ENCODE data around the gene GRM1. TPM values are rescaled to one million over a fixed set of nuclear protein-coding genes. Genes with fewer than 3 reads are reported as not detected.

Gene GRM1
- total RNA-seq: 10 to 100 TPM in 1 of 2 donors, 1 to 10 TPM in 1; 3.3 to 12.2 TPM
- 1 to 10 TPM; 6.7 to 8.6 TPM for polyA plus RNA-seq (ENCODE audit: insufficient read length in 2 of 2)
- long read RNA-seq, donor 1: 0 reads
- long read RNA-seq, donor 2: 0 reads
- long read RNA-seq, donor 3: 0 reads
- long read RNA-seq, donor 4: 0 reads

DNA sequence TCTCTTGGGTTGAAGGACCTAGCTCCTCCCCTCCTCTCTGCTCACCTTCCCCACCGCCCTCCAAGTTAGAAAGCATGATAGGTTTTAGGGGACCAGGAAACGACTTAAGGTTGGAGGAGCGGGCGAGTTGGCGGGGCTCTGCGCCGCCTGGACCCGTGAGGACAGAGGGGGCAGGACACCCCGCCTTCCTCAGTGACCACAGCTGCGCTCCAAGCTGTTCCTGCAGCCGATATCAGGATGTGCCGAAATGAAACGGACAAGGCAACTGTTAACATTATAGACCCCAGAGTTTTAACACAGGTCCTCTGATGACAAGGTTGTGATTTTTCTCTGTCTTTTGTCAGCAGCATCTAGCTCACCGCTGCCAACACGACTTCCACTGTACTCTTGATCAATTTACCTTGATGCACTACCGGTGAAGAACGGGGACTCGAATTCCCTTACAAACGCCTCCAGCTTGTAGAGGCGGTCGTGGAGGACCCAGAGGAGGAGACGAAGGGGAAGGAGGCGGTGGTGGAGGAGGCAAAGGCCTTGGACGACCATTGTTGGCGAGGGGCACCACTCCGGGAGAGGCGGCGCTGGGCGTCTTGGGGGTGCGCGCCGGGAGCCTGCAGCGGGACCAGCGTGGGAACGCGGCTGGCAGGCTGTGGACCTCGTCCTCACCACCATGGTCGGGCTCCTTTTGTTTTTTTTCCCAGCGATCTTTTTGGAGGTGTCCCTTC lies at the start of gene GRM1:
Gene GRM1, plus strand, starts transcription at position 212 of the 722 bp plus-strand sequence. Its CDS starts 456 bp downstream, at position 668.
- no peaks in the 10 kb centered on the region for H3K36me3 ChIP-seq (ENCODE audit: control insufficient read depth, insufficient read depth, low read length)
- WGBS (ENCODE audit: insufficient coverage): 1% methylated on average over 37 of the region's 39 CpGs
- H3K4me1 ChIP-seq (ENCODE audit: control insufficient read depth, insufficient read depth, low read length): peaks cover 23% of the 10 kb centered on the region
- no peaks in the 10 kb centered on the region for H3K9me3 ChIP-seq (ENCODE audit: control insufficient read depth, insufficient read depth, low read length)
- H3K27me3 ChIP-seq (ENCODE audit: control insufficient read depth, insufficient read depth, low read length): peaks cover 21% of the 10 kb centered on the region
- H3K4me3 ChIP-seq (ENCODE audit: low read depth, low read length): peak within 1 kb of the TSS; percentile 31
- DNase-seq (ENCODE audit: low read depth in 4 of 6, low spot score in 6 of 6): peak in 2 of 6 donors; percentile 31 to 65
- H3K27ac ChIP-seq (ENCODE audit: low read depth, low read length): no peak within 1 kb of the TSS

- H3K27me3 ChIP-seq (ENCODE audit: control insufficient read depth, insufficient read depth, low read length): no peaks in the 10 kb centered on the region
- H3K9me3 ChIP-seq (ENCODE audit: control insufficient read depth, insufficient read depth, low read length): peaks cover 9% of the 10 kb centered on the region
- no peaks in the 10 kb centered on the region for H3K4me1 ChIP-seq (ENCODE audit: control insufficient read depth, insufficient read depth, low read length)
- DNase-seq (ENCODE audit: low read depth in 4 of 6, low spot score in 6 of 6): no peak
- no peak overlapping the region for H3K4me3 ChIP-seq (ENCODE audit: low read depth, low read length)
- no CpG with 5 or more reads among the region's 1 CpG for WGBS (ENCODE audit: insufficient coverage)
- no peak overlapping the region for H3K27ac ChIP-seq (ENCODE audit: low read depth, low read length)
- H3K36me3 ChIP-seq (ENCODE audit: control insufficient read depth, insufficient read depth, low read length): no peaks in the 10 kb centered on the region
Measured at GRCh38 chr6:146009338-146009737, 19.5 kb upstream of the GRM1 start.

GRCh38 chr6:146014233-146014632 lies 14.6 kb upstream of the GRM1 start:
- DNase-seq (ENCODE audit: low read depth in 4 of 6, low spot score in 6 of 6): no peak
- Histone ChIP-seq H3K27ac (ENCODE audit: low read depth, low read length) (no peak overlapping the region), H3K4me3 (ENCODE audit: low read depth, low read length) (no peak overlapping the region), H3K27me3 (ENCODE audit: control insufficient read depth, insufficient read depth, low read length) (no peaks in the 10 kb centered on the region), H3K4me1 (ENCODE audit: control insufficient read depth, insufficient read depth, low read length) (no peaks in the 10 kb centered on the region), H3K9me3 (ENCODE audit: control insufficient read depth, insufficient read depth, low read length) (peaks cover 4% of the 10 kb centered on the region), H3K36me3 (ENCODE audit: control insufficient read depth, insufficient read depth, low read length) (no peaks in the 10 kb centered on the region)

- no peaks in the 10 kb centered on the region for H3K36me3 ChIP-seq (ENCODE audit: control insufficient read depth, insufficient read depth, low read length)
- H3K4me3 ChIP-seq (ENCODE audit: low read depth, low read length): no peak overlapping the region
- H3K27ac ChIP-seq (ENCODE audit: low read depth, low read length): no peak overlapping the region
- no peaks in the 10 kb centered on the region for H3K9me3 ChIP-seq (ENCODE audit: control insufficient read depth, insufficient read depth, low read length)
- no peaks in the 10 kb centered on the region for H3K4me1 ChIP-seq (ENCODE audit: control insufficient read depth, insufficient read depth, low read length)
- H3K27me3 ChIP-seq (ENCODE audit: control insufficient read depth, insufficient read depth, low read length): no peaks in the 10 kb centered on the region
- DNase-seq (ENCODE audit: low read depth in 4 of 6, low spot score in 6 of 6): no peak
Measured at GRCh38 chr6:146017672-146018071, 11.2 kb upstream of the GRM1 start.

DNA sequence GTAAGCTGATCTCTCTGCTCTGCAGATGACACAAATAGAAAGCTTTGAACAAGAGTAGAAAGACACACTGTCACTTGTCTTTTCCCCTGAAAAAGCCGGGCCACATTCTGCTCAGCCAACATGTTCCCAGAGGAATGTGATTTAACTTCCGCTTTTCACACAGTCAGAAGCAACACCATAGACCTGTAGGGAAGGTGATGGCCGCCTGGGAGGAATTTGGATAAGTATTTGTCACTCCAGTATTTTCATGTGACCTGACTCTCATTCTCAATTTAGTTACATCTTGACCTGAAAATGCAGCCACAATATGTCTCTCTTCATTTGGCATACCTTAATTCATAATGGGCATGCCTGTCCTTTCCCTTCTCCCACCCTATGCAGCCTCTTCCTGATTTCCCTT lies 2.0 kb upstream of the GRM1 start:
- Histone ChIP-seq H3K9me3 (ENCODE audit: control insufficient read depth, insufficient read depth, low read length) (no peaks in the 10 kb centered on the region), H3K4me1 (ENCODE audit: control insufficient read depth, insufficient read depth, low read length) (peaks cover 23% of the 10 kb centered on the region), H3K27ac (ENCODE audit: low read depth, low read length) (no peak overlapping the region), H3K4me3 (ENCODE audit: low read depth, low read length) (no peak overlapping the region), H3K27me3 (ENCODE audit: control insufficient read depth, insufficient read depth, low read length) (peaks cover 21% of the 10 kb centered on the region), H3K36me3 (ENCODE audit: control insufficient read depth, insufficient read depth, low read length) (no peaks in the 10 kb centered on the region)
- DNase-seq (ENCODE audit: low read depth in 4 of 6, low spot score in 6 of 6): no peak
- WGBS (ENCODE audit: insufficient coverage): no CpG with 5 or more reads among the region's 3 CpGs

DNA sequence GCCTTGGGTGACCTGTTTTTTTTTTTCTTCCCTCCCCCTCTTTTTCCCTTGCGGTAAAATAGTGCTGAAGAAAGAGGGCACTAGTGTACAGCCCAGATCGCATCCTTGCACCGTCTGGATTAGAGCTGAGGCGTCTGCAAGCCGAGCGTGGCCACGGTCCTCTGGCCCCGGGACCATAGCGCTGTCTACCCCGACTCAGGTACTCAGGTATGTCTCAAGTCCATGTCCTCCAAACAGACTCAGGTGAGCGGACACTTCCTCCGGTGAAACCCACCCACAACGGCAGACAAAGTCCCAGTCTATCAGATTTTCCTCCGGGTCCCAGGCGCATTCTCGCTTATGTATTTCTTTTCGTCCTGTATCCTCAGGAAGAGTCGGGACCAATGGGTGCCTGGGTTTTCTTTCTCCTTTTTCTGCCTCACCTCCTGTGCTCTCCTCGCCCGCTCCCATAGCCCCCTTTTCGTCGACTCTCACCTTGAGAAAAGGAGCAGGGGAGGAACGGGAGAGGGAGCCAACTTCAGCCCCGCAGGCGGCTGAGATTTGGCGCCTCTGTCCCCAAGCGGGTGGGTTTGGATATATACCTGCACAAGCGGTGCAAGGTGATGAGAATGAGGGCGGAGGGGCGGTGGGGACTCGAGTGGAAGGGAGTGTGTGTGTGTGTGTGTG lies 1.1 kb upstream of the GRM1 start:
- 1% methylated on average over 27 of the region's 31 CpGs for WGBS (ENCODE audit: insufficient coverage)
- DNase-seq (ENCODE audit: low read depth in 4 of 6, low spot score in 6 of 6): peak in 2 of 6 donors; percentile 81 to 89
- peaks cover 21% of the 10 kb centered on the region for H3K27me3 ChIP-seq (ENCODE audit: control insufficient read depth, insufficient read depth, low read length)
- peaks cover 23% of the 10 kb centered on the region for H3K4me1 ChIP-seq (ENCODE audit: control insufficient read depth, insufficient read depth, low read length)
- H3K27ac ChIP-seq (ENCODE audit: low read depth, low read length): no peak overlapping the region
- H3K9me3 ChIP-seq (ENCODE audit: control insufficient read depth, insufficient read depth, low read length): no peaks in the 10 kb centered on the region
- H3K36me3 ChIP-seq (ENCODE audit: control insufficient read depth, insufficient read depth, low read length): no peaks in the 10 kb centered on the region
- peak overlapping the region; percentile 31 for H3K4me3 ChIP-seq (ENCODE audit: low read depth, low read length)

- Histone ChIP-seq H3K9me3 (ENCODE audit: control insufficient read depth, insufficient read depth, low read length) (no peaks in the 10 kb centered on the region), H3K27me3 (ENCODE audit: control insufficient read depth, insufficient read depth, low read length) (peaks cover 21% of the 10 kb centered on the region), H3K4me1 (ENCODE audit: control insufficient read depth, insufficient read depth, low read length) (peaks cover 23% of the 10 kb centered on the region), H3K27ac (ENCODE audit: low read depth, low read length) (no peak overlapping the region), H3K4me3 (ENCODE audit: low read depth, low read length) (peak overlapping the region; percentile 31), H3K36me3 (ENCODE audit: control insufficient read depth, insufficient read depth, low read length) (no peaks in the 10 kb centered on the region)
- WGBS (ENCODE audit: insufficient coverage): under 1% methylated on average over 13 of the region's 19 CpGs
- peak in 4 of 6 donors; percentile 32 to 81 (median 62) for DNase-seq (ENCODE audit: low read depth in 4 of 6, low spot score in 6 of 6)
Measured at GRCh38 chr6:146028252-146028795, 538 bp upstream of the GRM1 start.

DNA sequence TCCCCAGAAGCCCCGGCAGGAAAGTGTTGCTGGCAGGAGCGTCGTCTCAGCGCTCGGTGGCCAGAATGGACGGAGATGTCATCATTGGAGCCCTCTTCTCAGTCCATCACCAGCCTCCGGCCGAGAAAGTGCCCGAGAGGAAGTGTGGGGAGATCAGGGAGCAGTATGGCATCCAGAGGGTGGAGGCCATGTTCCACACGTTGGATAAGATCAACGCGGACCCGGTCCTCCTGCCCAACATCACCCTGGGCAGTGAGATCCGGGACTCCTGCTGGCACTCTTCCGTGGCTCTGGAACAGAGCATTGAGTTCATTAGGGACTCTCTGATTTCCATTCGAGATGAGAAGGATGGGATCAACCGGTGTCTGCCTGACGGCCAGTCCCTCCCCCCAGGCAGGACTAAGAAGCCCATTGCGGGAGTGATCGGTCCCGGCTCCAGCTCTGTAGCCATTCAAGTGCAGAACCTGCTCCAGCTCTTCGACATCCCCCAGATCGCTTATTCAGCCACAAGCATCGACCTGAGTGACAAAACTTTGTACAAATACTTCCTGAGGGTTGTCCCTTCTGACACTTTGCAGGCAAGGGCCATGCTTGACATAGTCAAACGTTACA lies 817 bp downstream of the GRM1 start:
- no peak overlapping the region for H3K27ac ChIP-seq (ENCODE audit: low read depth, low read length)
- peaks cover 23% of the 10 kb centered on the region for H3K4me1 ChIP-seq (ENCODE audit: control insufficient read depth, insufficient read depth, low read length)
- H3K27me3 ChIP-seq (ENCODE audit: control insufficient read depth, insufficient read depth, low read length): peaks cover 21% of the 10 kb centered on the region
- peak overlapping the region; percentile 31 for H3K4me3 ChIP-seq (ENCODE audit: low read depth, low read length)
- H3K9me3 ChIP-seq (ENCODE audit: control insufficient read depth, insufficient read depth, low read length): no peaks in the 10 kb centered on the region
- DNase-seq (ENCODE audit: low read depth in 4 of 6, low spot score in 6 of 6): peak in 2 of 6 donors; percentile 8 to 20
- 16% methylated on average over 17 of the region's 25 CpGs for WGBS (ENCODE audit: insufficient coverage)
- H3K36me3 ChIP-seq (ENCODE audit: control insufficient read depth, insufficient read depth, low read length): no peaks in the 10 kb centered on the region

DNA sequence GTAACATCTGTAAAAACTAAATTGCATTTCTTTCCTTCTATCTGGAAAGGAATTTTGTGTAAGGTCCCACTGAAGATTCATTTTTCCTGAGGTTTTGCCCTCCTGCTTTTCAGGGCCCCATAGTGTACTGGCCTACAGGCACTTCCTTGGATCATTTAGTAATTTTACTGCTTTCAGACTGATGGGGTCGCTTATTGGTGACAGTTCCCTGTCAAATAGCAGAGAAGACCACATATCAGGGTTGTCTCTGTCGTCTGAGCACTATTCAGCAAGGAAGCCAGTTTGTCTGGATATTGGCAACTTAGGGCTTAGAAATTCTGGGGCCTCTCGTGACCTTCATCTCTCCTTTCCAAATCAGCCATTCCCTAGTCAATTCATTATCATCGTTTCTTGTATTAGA lies 3.5 kb downstream of the GRM1 start:
- H3K36me3 ChIP-seq (ENCODE audit: control insufficient read depth, insufficient read depth, low read length): no peaks in the 10 kb centered on the region
- WGBS (ENCODE audit: insufficient coverage): 29% methylated on average over 1 of the region's 4 CpGs
- peaks cover 23% of the 10 kb centered on the region for H3K4me1 ChIP-seq (ENCODE audit: control insufficient read depth, insufficient read depth, low read length)
- H3K27ac ChIP-seq (ENCODE audit: low read depth, low read length): no peak overlapping the region
- no peak overlapping the region for H3K4me3 ChIP-seq (ENCODE audit: low read depth, low read length)
- peaks cover 21% of the 10 kb centered on the region for H3K27me3 ChIP-seq (ENCODE audit: control insufficient read depth, insufficient read depth, low read length)
- no peaks in the 10 kb centered on the region for H3K9me3 ChIP-seq (ENCODE audit: control insufficient read depth, insufficient read depth, low read length)
- DNase-seq (ENCODE audit: low read depth in 4 of 6, low spot score in 6 of 6): no peak

Data from spinal cord (tissue), 10 donors.